Measurements from ENCODE around the gene SMAD6. TPM values are rescaled to one million over a fixed set of nuclear protein-coding genes. Genes with fewer than 3 reads are reported as not detected.

Gene SMAD6
- total RNA-seq, 6 experiments from 2014 or later, result 10.5 to 17.2 (median 12.3) TPM

GRCh38 chr15:66825139-66825538, 123.1 kb downstream of the SMAD6 start:
- ATAC-seq, result no peak
- Histone ChIP-seq H3K27ac (no peak overlapping the region), H3K4me3 (no peak overlapping the region), H3K36me3 (no peaks in the 10 kb centered on the region), H3K4me1 (peaks cover 0 to 14% (median 0%) of the 10 kb centered on the region in 4 donors), H3K9me3 (no peaks in the 10 kb centered on the region), H3K27me3 (no peaks in the 10 kb centered on the region)
- TF ChIP-seq CTCF (IDR thresholded peaks at IDR 0.05) (no peak), POLR2A (IDR thresholded peaks at IDR 0.05) (no peak)
- WGBS (ENCODE audit: insufficient coverage, low coverage, low lambda C conversion rate, missing lambda C conversion rate), result no CpG with 5 or more reads among the region's 3 CpGs
- intact Hi-C loops (cut with DNase I), result no loop called here
- DNase-seq, result no peak

- WGBS (ENCODE audit: insufficient coverage, low coverage, low lambda C conversion rate, missing lambda C conversion rate), result 80% methylated on average over 1 of the region's 7 CpGs
- DNase-seq (no peak), ATAC-seq (no peak)
- Histone ChIP-seq H3K4me3 (no peak overlapping the region), H3K27me3 (no peaks in the 10 kb centered on the region), H3K4me1 (peaks cover 0 to 19% (median 0%) of the 10 kb centered on the region in 4 donors), H3K9me3 (no peaks in the 10 kb centered on the region), H3K36me3 (no peaks in the 10 kb centered on the region), H3K27ac (no peak overlapping the region)
- TF ChIP-seq CTCF (IDR thresholded peaks at IDR 0.05), result no peak
- no peak for TF ChIP-seq POLR2A (IDR thresholded peaks at IDR 0.05)
- intact Hi-C loops (cut with DNase I), result no loop called here
Observed at GRCh38 chr15:66825731-66826130, 123.7 kb downstream of the SMAD6 start.

- DNase-seq (no peak), ATAC-seq (no peak)
- intact Hi-C loops (cut with DNase I), result no loop called here
- Histone ChIP-seq H3K9me3 (no peaks in the 10 kb centered on the region), H3K4me3 (no peak overlapping the region), H3K36me3 (no peaks in the 10 kb centered on the region), H3K27me3 (no peaks in the 10 kb centered on the region), H3K27ac (no peak overlapping the region), H3K4me1 (peaks cover 0 to 21% (median 0%) of the 10 kb centered on the region in 4 donors)
- TF ChIP-seq POLR2A (IDR thresholded peaks at IDR 0.05) (no peak), CTCF (IDR thresholded peaks at IDR 0.05) (no peak)
- WGBS (ENCODE audit: insufficient coverage, low coverage, low lambda C conversion rate, missing lambda C conversion rate), result 88% methylated on average over 2 of the region's 3 CpGs
Observed at GRCh38 chr15:66826507-66826906, 124.5 kb downstream of the SMAD6 start.

- DNase-seq, result no peak
- 94% methylated on average over 3 of the region's 8 CpGs for WGBS (ENCODE audit: insufficient coverage, low coverage, low lambda C conversion rate, missing lambda C conversion rate)
- Histone ChIP-seq H3K27ac (no peak overlapping the region), H3K27me3 (no peaks in the 10 kb centered on the region), H3K4me3 (no peak overlapping the region), H3K4me1 (peaks cover 0 to 21% (median 0%) of the 10 kb centered on the region in 4 donors), H3K9me3 (no peaks in the 10 kb centered on the region), H3K36me3 (no peaks in the 10 kb centered on the region)
- TF ChIP-seq CTCF (IDR thresholded peaks at IDR 0.05) (no peak), POLR2A (IDR thresholded peaks at IDR 0.05) (no peak)
- intact Hi-C loops (cut with DNase I), result no loop called here
- no peak for ATAC-seq
Observed at GRCh38 chr15:66827039-66827697, 125.1 kb downstream of the SMAD6 start.

All from right lobe of liver (tissue), 6 donors.